ENCODE results near the gene NUDT3.

GRCh38 chr6:34370361-34370760, 22.1 kb downstream of the NUDT3 start:
- TF ChIP-seq, protein P1, sequence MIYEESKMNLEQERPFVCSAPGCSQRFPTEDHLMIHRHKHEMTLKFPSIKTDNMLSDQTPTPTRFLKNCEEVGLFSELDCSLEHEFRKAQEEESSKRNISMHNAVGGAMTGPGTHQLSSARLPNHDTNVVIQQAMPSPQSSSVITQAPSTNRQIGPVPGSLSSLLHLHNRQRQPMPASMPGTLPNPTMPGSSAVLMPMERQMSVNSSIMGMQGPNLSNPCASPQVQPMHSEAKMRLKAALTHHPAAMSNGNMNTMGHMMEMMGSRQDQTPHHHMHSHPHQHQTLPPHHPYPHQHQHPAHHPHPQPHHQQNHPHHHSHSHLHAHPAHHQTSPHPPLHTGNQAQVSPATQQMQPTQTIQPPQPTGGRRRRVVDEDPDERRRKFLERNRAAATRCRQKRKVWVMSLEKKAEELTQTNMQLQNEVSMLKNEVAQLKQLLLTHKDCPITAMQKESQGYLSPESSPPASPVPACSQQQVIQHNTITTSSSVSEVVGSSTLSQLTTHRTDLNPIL (CRISPR knock-in tag; IDR thresholded peaks at IDR 0.05; ENCODE audit: low read depth), result no peak
- no peak for TF ChIP-seq ESRRG (CRISPR knock-in tag; IDR thresholded peaks at IDR 0.05)
- no peak for TF ChIP-seq SNAI2 (CRISPR knock-in tag; IDR thresholded peaks at IDR 0.05)
- TF ChIP-seq POU6F1 (CRISPR knock-in tag; IDR thresholded peaks at IDR 0.05; ENCODE audit: borderline replicate concordance, low read depth), result no peak
- no peak for TF ChIP-seq ZFP30 (CRISPR knock-in tag; IDR thresholded peaks at IDR 0.05)
- TF ChIP-seq TCF4 (CRISPR knock-in tag; IDR thresholded peaks at IDR 0.05; ENCODE audit: borderline replicate concordance), result no peak
- TF ChIP-seq, protein P2, sequence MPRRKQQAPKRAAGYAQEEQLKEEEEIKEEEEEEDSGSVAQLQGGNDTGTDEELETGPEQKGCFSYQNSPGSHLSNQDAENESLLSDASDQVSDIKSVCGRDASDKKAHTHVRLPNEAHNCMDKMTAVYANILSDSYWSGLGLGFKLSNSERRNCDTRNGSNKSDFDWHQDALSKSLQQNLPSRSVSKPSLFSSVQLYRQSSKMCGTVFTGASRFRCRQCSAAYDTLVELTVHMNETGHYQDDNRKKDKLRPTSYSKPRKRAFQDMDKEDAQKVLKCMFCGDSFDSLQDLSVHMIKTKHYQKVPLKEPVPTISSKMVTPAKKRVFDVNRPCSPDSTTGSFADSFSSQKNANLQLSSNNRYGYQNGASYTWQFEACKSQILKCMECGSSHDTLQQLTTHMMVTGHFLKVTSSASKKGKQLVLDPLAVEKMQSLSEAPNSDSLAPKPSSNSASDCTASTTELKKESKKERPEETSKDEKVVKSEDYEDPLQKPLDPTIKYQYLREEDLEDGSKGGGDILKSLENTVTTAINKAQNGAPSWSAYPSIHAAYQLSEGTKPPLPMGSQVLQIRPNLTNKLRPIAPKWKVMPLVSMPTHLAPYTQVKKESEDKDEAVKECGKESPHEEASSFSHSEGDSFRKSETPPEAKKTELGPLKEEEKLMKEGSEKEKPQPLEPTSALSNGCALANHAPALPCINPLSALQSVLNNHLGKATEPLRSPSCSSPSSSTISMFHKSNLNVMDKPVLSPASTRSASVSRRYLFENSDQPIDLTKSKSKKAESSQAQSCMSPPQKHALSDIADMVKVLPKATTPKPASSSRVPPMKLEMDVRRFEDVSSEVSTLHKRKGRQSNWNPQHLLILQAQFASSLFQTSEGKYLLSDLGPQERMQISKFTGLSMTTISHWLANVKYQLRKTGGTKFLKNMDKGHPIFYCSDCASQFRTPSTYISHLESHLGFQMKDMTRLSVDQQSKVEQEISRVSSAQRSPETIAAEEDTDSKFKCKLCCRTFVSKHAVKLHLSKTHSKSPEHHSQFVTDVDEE (CRISPR knock-in tag; IDR thresholded peaks at IDR 0.05), result no peak
- TF ChIP-seq PATZ1 (CRISPR knock-in tag; IDR thresholded peaks at IDR 0.05; ENCODE audit: borderline replicate concordance), result no peak
- TF ChIP-seq ZNF565 (CRISPR knock-in tag; conservative IDR thresholded peaks at IDR 0.05; ENCODE audit: low read depth), result no peak
- TF ChIP-seq TOX (CRISPR knock-in tag; IDR thresholded peaks at IDR 0.05; ENCODE audit: borderline replicate concordance), result no peak

All from SK-N-SH treated with all-trans-retinoic acid at 6 μM for 48 hours (cell line).